ENCODE measurements around the gene PIP5K1B.
"Not testable (repeated sequence)": the region's sequence is repeated elsewhere in the genome, so short reads cannot be mapped to it uniquely, and the experiment has no call there.

Gene PIP5K1B, protein sequence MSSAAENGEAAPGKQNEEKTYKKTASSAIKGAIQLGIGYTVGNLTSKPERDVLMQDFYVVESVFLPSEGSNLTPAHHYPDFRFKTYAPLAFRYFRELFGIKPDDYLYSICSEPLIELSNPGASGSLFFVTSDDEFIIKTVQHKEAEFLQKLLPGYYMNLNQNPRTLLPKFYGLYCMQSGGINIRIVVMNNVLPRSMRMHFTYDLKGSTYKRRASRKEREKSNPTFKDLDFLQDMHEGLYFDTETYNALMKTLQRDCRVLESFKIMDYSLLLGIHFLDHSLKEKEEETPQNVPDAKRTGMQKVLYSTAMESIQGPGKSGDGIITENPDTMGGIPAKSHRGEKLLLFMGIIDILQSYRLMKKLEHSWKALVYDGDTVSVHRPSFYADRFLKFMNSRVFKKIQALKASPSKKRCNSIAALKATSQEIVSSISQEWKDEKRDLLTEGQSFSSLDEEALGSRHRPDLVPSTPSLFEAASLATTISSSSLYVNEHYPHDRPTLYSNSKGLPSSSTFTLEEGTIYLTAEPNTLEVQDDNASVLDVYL

DNA sequence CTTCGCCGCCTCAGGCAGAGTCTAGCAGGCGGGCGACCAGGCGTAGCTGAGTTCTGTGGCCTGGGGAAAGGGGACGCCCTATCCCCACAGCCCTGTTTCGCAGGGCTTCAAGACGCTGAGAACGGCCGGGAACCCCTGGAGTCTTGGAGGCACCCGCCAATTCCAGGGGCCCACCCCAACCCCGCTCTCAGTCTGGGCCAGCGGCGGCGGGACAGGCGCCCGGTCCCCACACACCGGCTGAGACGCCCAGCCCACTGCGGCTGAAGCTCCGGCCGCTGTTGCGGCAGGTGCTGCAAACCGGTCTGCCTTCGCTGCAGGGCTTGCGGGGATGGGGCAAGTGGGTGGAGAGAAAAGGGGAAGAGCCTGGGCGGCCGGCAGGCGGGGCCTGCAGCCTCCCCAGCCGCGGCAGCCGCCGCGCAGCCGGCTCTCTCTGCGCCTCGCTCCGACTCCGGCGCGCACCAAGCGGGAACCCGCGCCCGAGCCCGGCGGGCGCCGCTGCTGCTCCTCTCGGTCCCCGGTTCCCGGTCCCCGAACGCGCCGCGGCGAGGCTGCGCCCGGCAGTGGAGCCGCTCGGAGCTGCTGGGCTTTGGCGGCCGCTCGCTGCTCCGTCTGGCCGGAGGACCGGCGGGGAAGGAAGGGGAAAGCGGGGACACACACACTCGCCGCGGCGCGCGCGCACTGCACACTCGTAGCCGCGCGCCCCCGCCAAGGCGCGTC is at the start of gene PIP5K1B:
Gene PIP5K1B, plus strand, starts transcription at position 427 of the 717 bp plus-strand sequence. CDS start 117,375 bp downstream, outside the sequence.
- DNase-seq (ENCODE audit: low read depth in 2 of 2), result peak; percentile 34 to 41

GRCh38 chr9:68664036-68664435 is 41.0 kb upstream of the PIP5K1B start:
- no peak for DNase-seq (ENCODE audit: low read depth in 2 of 2)

- DNase-seq (ENCODE audit: low read depth in 2 of 2), result no peak
Measured at GRCh38 chr9:68668127-68668526, 36.9 kb upstream of the PIP5K1B start.

- DNase-seq (ENCODE audit: low read depth in 2 of 2), result no peak
Measured at GRCh38 chr9:68669218-68669617, 35.8 kb upstream of the PIP5K1B start.

DNA sequence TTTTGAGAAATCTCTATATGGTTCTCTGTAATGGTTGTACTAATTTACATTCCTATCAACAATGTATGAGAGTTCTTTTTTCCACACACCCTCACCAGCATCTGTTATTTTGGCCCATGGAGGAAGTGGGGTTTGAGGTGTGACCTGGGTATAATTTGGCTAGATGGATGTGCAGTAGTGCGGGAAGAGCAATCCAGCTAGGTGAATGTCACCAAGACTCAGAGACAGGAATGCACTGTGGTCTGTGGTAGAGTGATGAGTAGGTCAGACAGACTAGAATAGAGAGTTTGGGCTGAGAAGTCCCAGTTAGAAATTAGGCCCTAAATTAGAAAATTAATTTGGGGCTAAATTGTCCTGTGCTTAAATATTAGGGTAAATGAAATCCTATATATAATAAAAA is 32.8 kb upstream of the PIP5K1B start:
- no peak for DNase-seq (ENCODE audit: low read depth in 2 of 2)

DNA sequence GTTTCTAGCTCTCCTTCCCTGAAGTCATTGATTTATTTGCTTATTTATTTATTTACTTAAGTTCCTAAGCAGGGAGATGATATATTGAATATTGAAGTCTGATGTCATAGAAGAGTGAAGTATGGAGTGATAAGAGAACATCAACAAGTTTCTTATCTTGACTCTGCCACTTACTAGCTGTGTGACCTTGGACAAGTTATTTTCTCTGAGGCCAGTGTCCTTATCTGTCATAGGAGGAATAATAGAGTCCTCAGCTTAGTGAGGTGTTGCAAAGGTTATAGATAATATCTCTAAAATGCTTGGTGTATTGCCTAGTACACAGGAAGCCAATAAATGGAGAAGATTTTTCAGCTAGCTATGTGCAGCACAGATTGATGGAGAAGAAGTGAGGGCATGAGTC is 32.4 kb upstream of the PIP5K1B start:
- no peak for DNase-seq (ENCODE audit: low read depth in 2 of 2)

DNA sequence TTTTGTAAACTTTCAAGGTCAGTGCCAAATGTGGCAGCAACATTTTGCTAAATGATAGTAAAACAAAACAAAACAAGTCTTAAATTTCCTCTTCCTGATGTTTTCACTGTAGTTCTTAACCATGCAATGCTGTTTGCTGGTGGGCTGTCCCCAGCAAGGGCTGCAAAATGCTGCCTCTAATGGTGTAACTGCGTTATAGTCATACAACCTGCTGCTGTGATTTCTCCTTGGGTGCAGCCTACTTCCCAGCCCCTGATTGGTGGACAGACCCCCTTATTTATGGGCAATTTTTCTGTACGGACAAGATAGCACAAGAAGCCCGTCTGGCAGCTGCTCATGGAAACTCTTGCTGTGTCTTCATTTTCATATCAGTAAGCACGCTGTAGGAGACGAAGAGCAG is 26.6 kb upstream of the PIP5K1B start:
- no peak for DNase-seq (ENCODE audit: low read depth in 2 of 2)

GRCh38 chr9:68683433-68683832 is 21.6 kb upstream of the PIP5K1B start:
- DNase-seq (ENCODE audit: low read depth in 2 of 2), result no peak

- DNase-seq (ENCODE audit: low read depth in 2 of 2), result no peak
Measured at GRCh38 chr9:68685213-68685612, 19.8 kb upstream of the PIP5K1B start.

GRCh38 chr9:68685770-68686169 is 19.3 kb upstream of the PIP5K1B start:
- peak; percentile 26 to 28 for DNase-seq (ENCODE audit: low read depth in 2 of 2)

- DNase-seq (ENCODE audit: low read depth in 2 of 2), result no peak
Measured at GRCh38 chr9:68690088-68690487, 15.0 kb upstream of the PIP5K1B start.

- DNase-seq (ENCODE audit: low read depth in 2 of 2), result no peak
Measured at GRCh38 chr9:68692519-68692918, 12.5 kb upstream of the PIP5K1B start.

- no peak for DNase-seq (ENCODE audit: low read depth in 2 of 2)
Measured at GRCh38 chr9:68694125-68694524, 10.9 kb upstream of the PIP5K1B start.

DNA sequence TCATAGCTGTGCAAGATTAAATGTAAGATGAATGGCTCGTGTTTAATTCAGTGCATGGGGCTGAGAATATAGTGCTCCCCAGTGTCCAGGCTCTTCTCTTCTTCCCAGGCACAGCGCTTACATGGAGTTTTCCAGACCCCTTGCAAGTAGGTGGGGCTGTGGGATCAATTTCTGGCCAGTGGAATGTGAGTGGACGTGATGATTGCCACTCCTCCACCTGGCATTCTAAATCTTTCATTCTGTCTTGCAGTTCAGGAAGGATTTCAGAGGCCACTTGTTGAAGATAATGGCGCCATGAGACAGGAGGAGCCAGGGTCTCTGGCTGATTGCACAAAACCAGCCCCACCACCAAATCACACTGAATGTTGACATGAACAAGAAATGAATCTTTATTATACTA is 7.2 kb upstream of the PIP5K1B start:
- no peak for DNase-seq (ENCODE audit: low read depth in 2 of 2)

- no peak for DNase-seq (ENCODE audit: low read depth in 2 of 2)
Measured at GRCh38 chr9:68698943-68699509, 6.0 kb upstream of the PIP5K1B start.

DNA sequence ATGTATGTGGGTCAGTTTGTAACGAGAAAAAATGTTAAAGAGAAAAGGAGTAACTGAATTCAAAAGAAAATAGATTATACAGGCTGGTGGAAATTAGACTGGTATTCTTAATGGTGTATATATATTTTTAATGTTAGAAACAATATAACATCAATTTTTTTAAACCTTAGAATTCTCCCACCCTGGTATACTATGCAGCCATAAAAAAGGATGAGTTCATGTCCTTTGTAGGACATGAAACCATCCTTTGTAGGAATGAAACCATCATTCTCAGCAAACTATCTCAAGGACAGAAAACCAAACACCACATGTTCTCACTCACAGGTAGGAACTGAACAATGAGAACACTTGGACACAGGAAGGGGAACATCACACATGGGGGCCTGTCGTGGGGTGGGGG is 5.4 kb upstream of the PIP5K1B start:
- DNase-seq (ENCODE audit: low read depth in 2 of 2), result not testable (repeated sequence)

DNA sequence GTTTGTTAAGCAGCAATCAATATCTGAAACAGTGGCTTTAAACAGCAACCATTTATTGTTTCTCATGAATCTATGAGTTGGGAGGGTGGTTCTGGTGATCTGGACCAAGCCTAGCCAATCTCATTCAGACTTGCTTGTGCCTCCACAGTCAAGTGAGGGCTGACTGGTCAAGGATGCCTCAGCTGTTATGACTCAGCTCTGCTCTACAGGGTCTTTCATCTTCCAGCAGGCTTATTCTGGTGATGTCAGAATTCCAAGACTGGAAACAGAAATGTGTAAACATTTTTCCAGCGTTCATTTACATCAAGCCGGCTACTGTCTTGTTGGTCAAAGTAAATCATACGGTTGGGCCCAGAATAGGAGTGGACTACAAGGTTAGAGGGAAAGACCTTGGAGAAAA is 2.5 kb upstream of the PIP5K1B start:
- no peak for DNase-seq (ENCODE audit: low read depth in 2 of 2)

DNA sequence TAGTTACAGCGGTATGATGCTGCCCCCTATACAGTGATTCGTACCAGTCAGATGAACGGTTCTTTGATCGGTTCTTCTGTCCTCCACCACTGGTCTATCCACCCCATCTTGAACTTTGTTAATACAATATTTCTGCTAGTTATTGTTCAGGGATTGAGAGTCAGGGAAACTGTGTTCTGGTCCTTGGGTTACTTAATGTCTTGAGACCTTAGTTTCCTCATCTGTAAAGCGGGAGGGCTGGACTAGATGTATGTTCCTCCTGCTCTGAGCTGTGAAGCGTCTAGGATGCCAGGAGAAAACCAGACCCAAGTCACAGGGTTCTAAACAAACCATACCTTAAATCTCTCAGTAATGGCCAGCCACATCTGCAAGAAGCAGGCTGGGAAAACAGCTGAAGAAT is 1.4 kb upstream of the PIP5K1B start:
- no peak for DNase-seq (ENCODE audit: low read depth in 2 of 2)

- no peak for DNase-seq (ENCODE audit: low read depth in 2 of 2)
Measured at GRCh38 chr9:68704498-68704813, 584 bp upstream of the PIP5K1B start.

GRCh38 chr9:68705531-68706362 is 707 bp downstream of the PIP5K1B start:
- DNase-seq (ENCODE audit: low read depth in 2 of 2), result no peak

DNA sequence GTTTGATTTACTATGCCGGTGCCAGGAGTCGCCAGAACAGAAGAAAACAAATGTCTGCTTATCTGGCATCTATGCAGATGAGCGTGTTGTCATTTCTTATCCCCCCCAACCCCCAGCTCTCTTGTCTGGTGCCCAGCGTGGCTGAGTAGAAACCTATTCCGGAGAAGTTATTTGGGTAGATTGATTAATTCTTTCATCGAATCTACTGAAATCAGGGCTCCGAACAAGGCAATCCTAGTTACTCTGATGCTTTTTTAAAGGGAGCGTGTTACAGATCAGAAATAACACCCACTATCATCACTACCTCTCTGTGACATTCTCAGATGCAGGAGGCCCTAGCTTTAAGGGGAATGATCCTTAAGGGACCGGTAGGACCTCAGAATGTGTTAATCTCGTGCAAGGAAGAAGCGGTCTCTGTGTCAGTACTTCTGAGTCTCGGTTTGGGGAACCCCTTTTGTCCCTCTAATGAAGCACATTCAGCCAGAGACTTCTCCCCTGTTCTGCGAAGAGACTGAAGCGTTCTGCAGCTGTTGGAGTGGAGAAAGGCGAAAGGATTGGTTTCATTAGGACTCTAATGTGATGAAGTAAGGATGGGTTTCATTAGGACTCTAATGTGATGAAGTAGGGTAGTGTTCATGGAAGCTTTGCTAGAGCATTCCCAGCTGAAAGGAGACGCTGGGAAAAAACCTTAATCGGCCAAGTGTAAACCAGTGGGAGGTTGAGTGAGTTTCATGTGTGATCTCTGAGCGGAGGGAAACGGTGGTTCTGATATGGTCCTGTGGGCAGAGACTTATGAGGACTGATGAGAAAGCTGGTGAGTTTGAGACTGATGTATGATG is 1.5 kb downstream of the PIP5K1B start:
- no peak for DNase-seq (ENCODE audit: low read depth in 2 of 2)
